ENCODE results near the gene GSK3B. TPM values are rescaled to one million over a fixed set of nuclear protein-coding genes. Genes with fewer than 3 reads are reported as not detected.

GSK3B gene
- total and polyA plus RNA-seq, 2 donors, result 14.6 to 57.9 TPM

DNA sequence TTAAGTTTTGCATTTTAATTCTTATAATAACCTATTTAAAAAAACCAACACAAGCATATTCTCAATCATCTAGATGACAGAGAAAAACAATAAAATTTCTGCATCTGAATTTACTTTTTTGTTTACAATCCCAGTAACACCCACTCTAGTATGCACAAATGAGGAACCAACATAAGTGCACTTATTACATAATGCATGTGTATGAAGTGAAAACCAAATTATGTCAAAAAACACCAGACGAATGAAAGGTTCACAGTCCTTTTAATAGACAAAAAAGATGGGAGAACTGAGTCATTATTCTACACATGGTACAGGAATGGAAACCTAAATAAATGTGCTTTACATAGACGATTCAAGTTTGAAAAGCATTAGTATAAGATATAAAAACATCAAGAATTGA lies 220.6 kb downstream of the GSK3B start:
- Histone ChIP-seq H3K27ac (ENCODE audit: low read depth) (no peak overlapping the region), H3K36me3 (ENCODE audit: insufficient read depth) (no peaks in the 10 kb centered on the region), H3K4me3 (ENCODE audit: low read depth, low read length) (no peak overlapping the region), H3K4me1 (ENCODE audit: insufficient read depth) (no peaks in the 10 kb centered on the region)
- DNase-seq (ENCODE audit: extremely low spot score), result no peak
- WGBS, result 84% methylated on average over 2 of the region's 2 CpGs

DNA sequence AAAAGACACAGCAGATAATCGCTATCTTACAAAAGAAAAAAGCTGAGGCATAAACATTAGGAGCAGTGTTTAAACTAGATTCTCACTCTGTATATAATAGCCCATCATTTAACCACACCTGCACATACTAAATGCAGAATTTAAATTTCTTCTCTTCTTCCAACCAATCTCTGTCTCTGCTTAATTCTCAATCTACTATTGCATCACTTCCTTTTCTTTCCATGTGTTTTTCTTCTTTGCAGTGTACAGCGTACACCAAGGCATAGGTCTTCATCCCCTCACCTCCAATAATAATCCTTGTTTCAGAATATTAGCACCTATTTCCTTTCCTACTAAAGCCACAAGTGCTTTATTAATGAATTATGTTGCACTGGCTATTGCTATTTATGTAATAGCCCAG lies 221.5 kb downstream of the GSK3B start:
- H3K4me3 ChIP-seq (ENCODE audit: low read depth, low read length), result no peak overlapping the region
- H3K36me3 ChIP-seq (ENCODE audit: insufficient read depth), result no peaks in the 10 kb centered on the region
- H3K4me1 ChIP-seq (ENCODE audit: insufficient read depth), result no peaks in the 10 kb centered on the region
- DNase-seq (ENCODE audit: extremely low spot score), result no peak
- 93% methylated on average over 2 of the region's 2 CpGs for WGBS
- no peak overlapping the region for H3K27ac ChIP-seq (ENCODE audit: low read depth)

GRCh38 chr3:119871571-119871970 lies 222.7 kb downstream of the GSK3B start:
- H3K36me3 ChIP-seq (ENCODE audit: insufficient read depth), result no peaks in the 10 kb centered on the region
- H3K27ac ChIP-seq (ENCODE audit: low read depth), result no peak overlapping the region
- DNase-seq (ENCODE audit: extremely low spot score), result no peak
- WGBS, result 84% methylated on average over 1 of the region's 1 CpG
- no peaks in the 10 kb centered on the region for H3K4me1 ChIP-seq (ENCODE audit: insufficient read depth)
- no peak overlapping the region for H3K4me3 ChIP-seq (ENCODE audit: low read depth, low read length)

- DNase-seq (ENCODE audit: extremely low spot score), result no peak
- H3K27ac ChIP-seq (ENCODE audit: low read depth), result no peak overlapping the region
Measured at GRCh38 chr3:119870512-119870911, 223.7 kb downstream of the GSK3B start.

DNA sequence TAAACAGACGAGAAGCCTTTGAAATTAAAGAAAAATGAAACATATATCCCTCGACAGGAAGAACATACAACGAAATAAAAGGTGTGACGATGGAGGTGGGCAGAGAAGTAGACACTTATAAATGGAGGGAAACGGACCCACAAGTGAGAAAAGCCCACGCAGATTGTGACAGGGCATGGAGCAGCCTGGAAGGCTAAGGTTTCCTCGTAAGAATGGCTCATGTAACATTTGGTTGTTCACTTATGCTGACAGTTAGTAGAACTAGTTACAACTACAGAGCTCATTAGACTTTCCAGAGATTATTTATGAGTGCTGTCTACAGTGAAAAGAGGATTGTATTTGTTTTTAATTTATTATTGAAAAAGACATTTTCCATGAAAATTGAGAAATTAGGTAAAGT lies 229.8 kb downstream of the GSK3B start:
- peaks cover 6% of the 10 kb centered on the region for H3K36me3 ChIP-seq (ENCODE audit: insufficient read depth)
- no peak for DNase-seq (ENCODE audit: extremely low spot score)
- H3K27ac ChIP-seq (ENCODE audit: low read depth), result no peak overlapping the region
- WGBS, result 94% methylated on average over 7 of the region's 7 CpGs
- H3K4me1 ChIP-seq (ENCODE audit: insufficient read depth), result no peaks in the 10 kb centered on the region
- H3K4me3 ChIP-seq (ENCODE audit: low read depth, low read length), result no peak overlapping the region

More at GRCh38 chr3:119870512-119870911, 223.7 kb downstream of the GSK3B start:
- Histone ChIP-seq H3K4me1 (ENCODE audit: insufficient read depth) (no peaks in the 10 kb centered on the region), H3K36me3 (ENCODE audit: insufficient read depth) (no peaks in the 10 kb centered on the region), H3K4me3 (ENCODE audit: low read depth, low read length) (no peak overlapping the region)

- Histone ChIP-seq H3K4me1 (ENCODE audit: insufficient read depth) (no peaks in the 10 kb centered on the region), H3K27ac (ENCODE audit: low read depth) (no peak overlapping the region), H3K4me3 (ENCODE audit: low read depth, low read length) (no peak overlapping the region), H3K36me3 (ENCODE audit: insufficient read depth) (peaks cover 6% of the 10 kb centered on the region)
- no peak for DNase-seq (ENCODE audit: extremely low spot score)
- 98% methylated on average over 2 of the region's 2 CpGs for WGBS
Measured at GRCh38 chr3:119862616-119863015, 231.6 kb downstream of the GSK3B start.

DNA sequence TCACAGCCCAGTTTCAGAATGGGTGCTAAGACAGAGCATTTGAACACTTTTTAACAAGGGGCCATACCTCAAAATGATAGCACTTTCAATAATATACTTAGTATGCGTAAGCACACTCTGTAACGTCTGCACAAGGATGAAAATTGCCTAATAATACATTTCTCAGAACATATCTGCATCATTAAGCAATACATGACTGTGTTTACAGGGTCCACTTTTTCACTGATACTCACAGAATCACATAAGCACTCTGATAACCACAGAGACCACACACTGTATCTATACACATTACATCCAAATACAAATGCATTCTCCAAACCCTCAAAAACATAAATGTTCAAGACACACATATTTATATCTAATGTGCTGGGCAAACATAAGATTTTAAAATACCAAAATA lies 232.6 kb downstream of the GSK3B start:
- H3K4me1 ChIP-seq (ENCODE audit: insufficient read depth), result no peaks in the 10 kb centered on the region
- peaks cover 6% of the 10 kb centered on the region for H3K36me3 ChIP-seq (ENCODE audit: insufficient read depth)
- WGBS, result 95% methylated on average over 2 of the region's 2 CpGs
- no peak overlapping the region for H3K4me3 ChIP-seq (ENCODE audit: low read depth, low read length)
- no peak for DNase-seq (ENCODE audit: extremely low spot score)
- no peak overlapping the region for H3K27ac ChIP-seq (ENCODE audit: low read depth)

- 96% methylated on average over 2 of the region's 2 CpGs for WGBS
- H3K4me1 ChIP-seq (ENCODE audit: insufficient read depth), result no peaks in the 10 kb centered on the region
- H3K27ac ChIP-seq (ENCODE audit: low read depth), result no peak overlapping the region
- no peak overlapping the region for H3K4me3 ChIP-seq (ENCODE audit: low read depth, low read length)
- DNase-seq (ENCODE audit: extremely low spot score), result no peak
- peaks cover 6% of the 10 kb centered on the region for H3K36me3 ChIP-seq (ENCODE audit: insufficient read depth)
Measured at GRCh38 chr3:119859728-119860127, 234.5 kb downstream of the GSK3B start.

DNA sequence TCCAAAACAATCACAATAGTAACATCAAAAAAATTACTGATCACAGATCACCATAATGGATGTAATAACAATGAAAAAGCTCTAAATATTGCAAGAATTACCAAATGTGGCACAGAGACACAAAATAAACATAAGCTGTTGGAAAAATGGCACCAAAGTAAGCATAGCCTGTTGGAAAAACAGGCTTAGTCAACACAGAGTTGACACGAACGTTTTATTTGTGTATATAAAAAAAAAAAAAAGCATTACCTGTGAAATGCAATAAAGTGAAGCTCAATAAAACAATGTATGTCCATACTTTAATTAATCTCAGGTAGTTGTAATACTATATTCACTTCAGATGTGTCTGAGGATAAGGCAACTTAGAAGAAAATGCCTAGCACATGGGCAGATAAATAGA lies 235.3 kb downstream of the GSK3B start:
- no peak overlapping the region for H3K4me3 ChIP-seq (ENCODE audit: low read depth, low read length)
- no peaks in the 10 kb centered on the region for H3K4me1 ChIP-seq (ENCODE audit: insufficient read depth)
- H3K36me3 ChIP-seq (ENCODE audit: insufficient read depth), result peaks cover 6% of the 10 kb centered on the region
- DNase-seq (ENCODE audit: extremely low spot score), result no peak
- no peak overlapping the region for H3K27ac ChIP-seq (ENCODE audit: low read depth)
- 85% methylated on average over 2 of the region's 2 CpGs for WGBS

- Histone ChIP-seq H3K36me3 (ENCODE audit: insufficient read depth) (no peaks in the 10 kb centered on the region), H3K4me3 (ENCODE audit: low read depth, low read length) (no peak overlapping the region), H3K27ac (ENCODE audit: low read depth) (no peak overlapping the region), H3K4me1 (ENCODE audit: insufficient read depth) (no peaks in the 10 kb centered on the region)
- DNase-seq (ENCODE audit: extremely low spot score), result no peak
- 97% methylated on average over 3 of the region's 3 CpGs for WGBS
Measured at GRCh38 chr3:119856695-119857094, 237.6 kb downstream of the GSK3B start.

DNA sequence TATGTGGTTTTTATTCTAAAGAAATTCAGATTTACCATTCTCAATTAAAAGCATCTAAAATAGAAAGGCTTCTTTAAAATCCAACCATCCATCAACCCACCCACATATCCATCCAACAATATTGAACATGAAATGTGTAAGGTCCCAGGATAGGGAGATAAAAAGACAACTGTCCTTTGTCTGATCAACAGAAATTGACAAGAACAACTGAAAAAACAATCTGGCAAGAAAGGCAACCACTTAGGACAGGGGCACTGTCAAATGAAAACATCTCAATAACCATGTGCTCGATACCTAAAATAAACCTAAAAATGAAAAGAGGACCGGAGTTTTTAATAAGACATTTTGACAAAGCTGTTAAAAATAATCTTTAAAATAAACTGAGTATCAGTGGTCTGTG lies 245.1 kb downstream of the GSK3B start:
- no peak overlapping the region for H3K27ac ChIP-seq (ENCODE audit: low read depth)
- no peak for DNase-seq (ENCODE audit: extremely low spot score)
- no peaks in the 10 kb centered on the region for H3K36me3 ChIP-seq (ENCODE audit: insufficient read depth)
- no peaks in the 10 kb centered on the region for H3K4me1 ChIP-seq (ENCODE audit: insufficient read depth)
- no peak overlapping the region for H3K4me3 ChIP-seq (ENCODE audit: low read depth, low read length)
- whole genome bisulfite sequencing, result 93% methylated on average over 2 of the region's 2 CpGs

- WGBS, result 39% methylated on average over 2 of the region's 2 CpGs
- no peak for DNase-seq (ENCODE audit: extremely low spot score)
- H3K4me1 ChIP-seq (ENCODE audit: insufficient read depth), result no peaks in the 10 kb centered on the region
- no peak overlapping the region for H3K27ac ChIP-seq (ENCODE audit: low read depth)
- no peaks in the 10 kb centered on the region for H3K36me3 ChIP-seq (ENCODE audit: insufficient read depth)
- H3K4me3 ChIP-seq (ENCODE audit: low read depth, low read length), result no peak overlapping the region
Measured at GRCh38 chr3:119841808-119842471, 252.3 kb downstream of the GSK3B start.

DNA sequence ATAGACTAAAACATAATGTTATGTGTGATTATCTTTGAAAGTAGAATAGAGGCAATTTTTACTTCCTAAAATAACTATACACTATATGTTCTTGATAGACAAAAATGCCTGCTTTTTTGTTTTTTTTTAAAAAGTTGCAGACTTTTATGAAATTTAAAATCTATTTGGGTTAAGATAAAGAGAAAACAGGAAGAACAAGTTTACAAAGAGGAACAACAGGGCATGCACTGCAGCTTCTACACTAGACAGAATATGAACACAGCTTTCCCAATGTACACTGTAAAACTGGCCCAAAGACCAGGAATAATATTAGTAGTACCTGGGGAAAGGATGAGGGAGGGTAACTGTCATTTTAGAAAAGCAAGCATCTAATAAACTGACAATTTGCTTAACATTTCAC lies 258.7 kb downstream of the GSK3B start:
- no peak overlapping the region for H3K27ac ChIP-seq (ENCODE audit: low read depth)
- H3K4me3 ChIP-seq (ENCODE audit: low read depth, low read length), result no peak overlapping the region
- no peaks in the 10 kb centered on the region for H3K36me3 ChIP-seq (ENCODE audit: insufficient read depth)
- DNase-seq (ENCODE audit: extremely low spot score), result no peak
- H3K4me1 ChIP-seq (ENCODE audit: insufficient read depth), result no peaks in the 10 kb centered on the region

GRCh38 chr3:119834754-119835370 lies 259.4 kb downstream of the GSK3B start:
- Histone ChIP-seq H3K36me3 (ENCODE audit: insufficient read depth) (no peaks in the 10 kb centered on the region), H3K27ac (ENCODE audit: low read depth) (no peak overlapping the region), H3K4me3 (ENCODE audit: low read depth, low read length) (no peak overlapping the region), H3K4me1 (ENCODE audit: insufficient read depth) (no peaks in the 10 kb centered on the region)
- WGBS, result 89% methylated on average over 2 of the region's 2 CpGs
- no peak for DNase-seq (ENCODE audit: extremely low spot score)
